Fibroblast of mammary gland (primary cell): ENCODE data around the gene CSTPP1.

Source experiments
- DNase-seq: peaks from one replicate; pipeline ENCODE4 v3.0.0-alpha.2; 2010; ENCODE audit warnings: low read depth
- H3K4me3 ChIP-seq: 2 replicates; pipeline ENCODE4 v1.5.1; 2011; ENCODE audit warnings: low read depth, mild to moderate bottlenecking, low read length, moderate library complexity; ENCODE audit not compliant: control insufficient read depth
- TF ChIP-seq, protein P1 (sequence below): conservative IDR thresholded peaks from 2 replicates; pipeline ENCODE4 v1.5.1; 2011; ENCODE audit warnings: low read depth, low read length, inconsistent platforms; ENCODE audit not compliant: control insufficient read depth, insufficient read depth

The CSTPP1 gene

DNA sequence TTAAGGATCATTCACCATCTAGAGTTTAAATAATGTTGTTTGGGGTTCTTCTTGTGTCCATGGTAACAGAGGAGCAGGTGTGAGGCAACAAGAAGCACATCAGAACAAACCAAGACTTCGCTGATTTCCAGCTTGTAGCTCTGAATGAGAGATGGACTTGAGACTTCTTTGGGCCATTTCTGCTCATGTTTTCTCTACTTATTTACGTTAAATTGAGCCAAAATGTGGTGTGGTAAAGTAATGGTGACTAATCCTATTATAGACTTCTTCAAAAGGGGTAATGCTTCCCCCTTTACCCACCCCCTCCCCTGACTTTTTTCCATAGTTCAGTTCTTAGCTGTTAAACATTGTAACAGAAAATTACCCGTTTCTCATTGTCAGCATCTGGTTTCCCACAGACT lies 65.2 kb downstream of the CSTPP1 start:
- no peak overlapping the region for H3K4me3 ChIP-seq
- TF ChIP-seq, protein P1, sequence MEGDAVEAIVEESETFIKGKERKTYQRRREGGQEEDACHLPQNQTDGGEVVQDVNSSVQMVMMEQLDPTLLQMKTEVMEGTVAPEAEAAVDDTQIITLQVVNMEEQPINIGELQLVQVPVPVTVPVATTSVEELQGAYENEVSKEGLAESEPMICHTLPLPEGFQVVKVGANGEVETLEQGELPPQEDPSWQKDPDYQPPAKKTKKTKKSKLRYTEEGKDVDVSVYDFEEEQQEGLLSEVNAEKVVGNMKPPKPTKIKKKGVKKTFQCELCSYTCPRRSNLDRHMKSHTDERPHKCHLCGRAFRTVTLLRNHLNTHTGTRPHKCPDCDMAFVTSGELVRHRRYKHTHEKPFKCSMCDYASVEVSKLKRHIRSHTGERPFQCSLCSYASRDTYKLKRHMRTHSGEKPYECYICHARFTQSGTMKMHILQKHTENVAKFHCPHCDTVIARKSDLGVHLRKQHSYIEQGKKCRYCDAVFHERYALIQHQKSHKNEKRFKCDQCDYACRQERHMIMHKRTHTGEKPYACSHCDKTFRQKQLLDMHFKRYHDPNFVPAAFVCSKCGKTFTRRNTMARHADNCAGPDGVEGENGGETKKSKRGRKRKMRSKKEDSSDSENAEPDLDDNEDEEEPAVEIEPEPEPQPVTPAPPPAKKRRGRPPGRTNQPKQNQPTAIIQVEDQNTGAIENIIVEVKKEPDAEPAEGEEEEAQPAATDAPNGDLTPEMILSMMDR, result no peak
- peak; percentile 60 for DNase-seq

DNA sequence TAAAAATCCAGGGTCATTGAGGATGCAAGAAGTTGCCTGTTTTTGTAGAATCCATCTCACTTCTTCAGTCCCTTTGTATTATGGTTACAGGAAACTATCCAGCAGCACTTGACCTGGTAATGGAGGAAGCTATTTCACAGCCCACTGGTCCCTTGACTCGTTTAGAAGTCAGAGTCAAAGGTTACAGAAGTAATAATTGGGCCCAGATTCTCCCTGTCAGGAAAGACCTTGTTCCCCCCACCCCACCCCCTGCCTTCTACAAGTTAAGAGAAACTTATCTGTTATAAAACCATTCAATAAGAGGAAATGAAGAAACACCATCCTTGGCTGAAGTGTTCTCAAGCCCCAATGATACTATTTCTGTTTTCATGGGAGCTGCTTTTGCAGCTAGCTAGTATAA lies 65.8 kb downstream of the CSTPP1 start:
- no peak for DNase-seq
- H3K4me3 ChIP-seq, result no peak overlapping the region
- TF ChIP-seq, protein P1, result no peak

DNA sequence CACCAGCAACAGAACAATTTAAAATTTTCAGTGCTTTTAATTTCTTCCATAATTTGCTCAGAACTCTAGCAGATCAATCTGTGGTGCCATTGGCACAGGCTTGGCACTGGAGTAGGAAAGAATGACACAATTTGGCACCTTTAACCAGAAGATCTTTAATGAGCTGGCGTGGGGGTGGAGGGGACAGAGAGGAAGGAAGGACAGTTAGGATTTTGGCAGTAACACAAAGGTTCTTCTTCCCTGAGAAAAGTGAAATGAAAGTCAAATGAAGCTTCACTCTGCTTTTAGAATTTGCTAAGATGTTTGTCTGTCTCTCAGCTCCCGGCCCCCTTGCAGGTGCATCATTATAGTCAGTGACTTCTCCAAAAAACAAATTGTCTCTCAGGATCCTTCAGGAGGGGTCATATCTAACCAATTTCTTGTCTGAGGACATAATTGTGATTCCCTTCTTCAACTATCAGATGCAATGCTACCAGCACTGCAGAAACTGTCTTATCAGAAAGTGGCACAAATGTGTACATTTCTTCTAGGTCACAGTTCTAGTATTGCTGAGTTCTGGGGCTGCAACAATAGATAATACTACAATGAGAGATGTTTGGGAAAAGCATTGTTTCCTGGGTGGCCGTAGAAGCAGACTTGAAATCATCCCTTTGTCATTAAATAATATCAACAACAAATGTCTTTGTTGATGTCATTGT lies 66.8 kb downstream of the CSTPP1 start:
- TF ChIP-seq, protein P1, result no peak
- DNase-seq, result peak; percentile 61
- no peak overlapping the region for H3K4me3 ChIP-seq

DNA sequence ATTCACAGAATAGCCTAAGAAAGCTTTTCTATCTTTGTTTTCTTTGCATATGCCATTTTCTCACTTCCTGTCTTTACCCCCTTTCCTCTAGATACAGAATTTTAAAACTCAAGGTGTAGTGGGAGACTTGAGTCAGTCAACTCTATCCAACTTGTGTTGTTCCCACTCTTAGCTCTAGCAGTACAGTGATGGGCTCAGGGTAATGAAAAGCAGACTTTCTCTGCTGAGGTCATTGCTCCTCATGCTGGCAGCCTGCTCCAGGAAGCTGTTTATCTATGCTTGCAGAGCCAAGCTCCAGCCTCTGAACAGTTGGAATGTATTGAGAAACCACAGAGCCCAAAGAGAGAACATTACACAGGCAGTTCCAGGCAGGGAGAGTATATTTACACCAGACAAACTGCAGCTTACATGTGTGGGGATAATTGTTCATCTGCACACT lies 68.1 kb downstream of the CSTPP1 start:
- peak; percentile 99 for DNase-seq
- TF ChIP-seq, protein P1, result no peak
- H3K4me3 ChIP-seq, result no peak overlapping the region

DNA sequence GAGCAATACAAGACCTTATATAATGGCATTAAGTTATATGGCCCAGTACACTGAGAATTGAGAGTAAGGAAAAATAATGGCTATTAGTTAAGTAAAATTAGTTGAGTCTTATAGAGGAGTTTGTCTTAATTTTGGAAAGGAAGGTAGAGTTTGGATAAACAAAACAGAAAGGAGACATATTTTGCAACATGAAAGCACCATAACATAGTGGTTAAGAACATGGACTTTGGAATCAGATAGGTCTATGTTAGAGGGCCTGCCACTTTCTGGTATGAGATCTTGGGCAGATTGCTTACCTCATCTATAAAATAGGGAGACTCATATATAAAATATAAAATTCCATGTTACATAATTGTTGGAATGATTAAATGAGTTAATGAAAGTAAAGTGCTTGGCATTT lies 68.9 kb downstream of the CSTPP1 start:
- TF ChIP-seq, protein P1, result no peak
- DNase-seq, result no peak
- H3K4me3 ChIP-seq, result no peak overlapping the region

DNA sequence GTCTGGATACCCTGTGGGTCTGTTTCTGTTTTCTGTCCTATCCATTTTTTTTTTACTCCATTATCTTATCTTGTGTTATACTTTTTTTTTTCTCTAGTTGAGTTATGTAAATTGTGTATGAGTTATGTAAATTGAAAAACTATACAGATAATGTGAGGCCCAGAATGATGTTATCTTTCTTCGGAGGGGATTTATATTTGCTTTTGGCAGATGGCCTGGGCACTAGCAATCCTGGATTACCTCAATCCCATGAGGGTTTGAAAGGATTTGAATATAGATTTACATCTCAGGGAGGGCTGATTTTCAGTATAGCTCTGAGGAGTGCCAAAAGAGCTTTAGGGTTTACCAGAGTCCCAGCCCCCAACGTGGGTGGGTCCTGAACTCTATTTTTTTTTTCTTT lies 71.0 kb downstream of the CSTPP1 start:
- no peak overlapping the region for H3K4me3 ChIP-seq
- TF ChIP-seq, protein P1, result no peak
- no peak for DNase-seq
